PC-3 (cell line): ENCODE results near the gene NDUFA13.

Source experiments
- CTCF ChIP-seq: fragments of 300-600 bp; sonication (generic); conservative IDR thresholded peaks from 2 replicates; pipeline ENCODE4 v1.5.1; 2017; ENCODE audit warnings: antibody characterized with exemption, low read depth, mild to moderate bottlenecking, low read length
- EZH2 ChIP-seq: fragments of 300-600 bp; sonication (generic); IDR thresholded peaks from one replicate; pipeline ENCODE4 v1.6.1; 2017; ENCODE audit warnings: antibody characterized with exemption, mild to moderate bottlenecking, low read length; ENCODE audit not compliant: unreplicated experiment
- EZH2phosphoT487 ChIP-seq: fragments of 300-600 bp; sonication (generic); IDR thresholded peaks from 2 replicates; pipeline ENCODE4 v1.6.1; 2018; ENCODE audit warnings: mild to moderate bottlenecking, antibody characterized with exemption, low read length, borderline replicate concordance

- TF ChIP-seq CTCF (no peak), EZH2 (no peak), EZH2phosphoT487 (no peak)
Measured at GRCh38 chr19:19471682-19472081, 44.3 kb upstream of the NDUFA13 start.
